DND-41 (cell line): ENCODE data around the gene PVALEF.

Source experiments
- ATAC-seq: fragments of 200-7000 bp; cut with Tn5 transposase; 3 replicates; pipeline ENCODE4 v1.9.1; 2021; ENCODE audit warnings: low read depth; ENCODE audit not compliant: insufficient read depth
- DNase-seq: peaks from one replicate; pipeline ENCODE4 v3.0.0-alpha.2; 2020
- H2AFZ ChIP-seq: 2 replicates; pipeline ENCODE4 v1.6.0; 2012; ENCODE audit warnings: low read depth, low read length
- H3K27ac ChIP-seq: 2 replicates; pipeline ENCODE4 v1.5.1; 2012; ENCODE audit warnings: low read length, inconsistent platforms
- H3K27me3 ChIP-seq: fragments of 200-600 bp; sonication (generic); 2 replicates; pipeline ENCODE4 v1.6.0; 2012; ENCODE audit warnings: low read length, mild to moderate bottlenecking, inconsistent platforms; ENCODE audit not compliant: insufficient read depth, poor library complexity
- H3K36me3 ChIP-seq: 2 replicates; pipeline ENCODE4 v1.5.1; 2012; ENCODE audit warnings: low read length, inconsistent platforms; ENCODE audit not compliant: insufficient read depth
- H3K4me1 ChIP-seq: 2 replicates; pipeline ENCODE4 v1.5.1; 2012; ENCODE audit warnings: mild to moderate bottlenecking, low read length; ENCODE audit not compliant: insufficient read depth
- H3K4me2 ChIP-seq: 2 replicates; pipeline ENCODE4 v1.6.0; 2012; ENCODE audit warnings: mild to moderate bottlenecking, moderate library complexity, low read length, inconsistent platforms; ENCODE audit not compliant: insufficient read depth
- H3K4me3 ChIP-seq, 2 experiments: fragments of 200-600 bp in 1 of 2; shearing (Covaris generic) in 1 of 2; 2 replicates each; pipeline ENCODE4 v1.5.1; 2012 to 2016; ENCODE audit warnings: inconsistent platforms in 2 of 2, low read length in 2 of 2, mild to moderate bottlenecking in 2 of 2, low read depth in 1 of 2, moderate library complexity in 1 of 2
- H3K79me2 ChIP-seq: 2 replicates; pipeline ENCODE4 v1.6.0; 2012; ENCODE audit warnings: low read length, inconsistent platforms; ENCODE audit not compliant: insufficient read depth
- H3K9ac ChIP-seq: 2 replicates; pipeline ENCODE4 v1.6.0; 2012; ENCODE audit warnings: low read depth, mild to moderate bottlenecking, inconsistent platforms, low read length, moderate library complexity
- H3K9me3 ChIP-seq: 2 replicates; pipeline ENCODE4 v1.5.1; 2012; ENCODE audit warnings: low read length, moderate library complexity, mild to moderate bottlenecking, inconsistent platforms; ENCODE audit not compliant: insufficient read depth, severe bottlenecking
- H4K20me1 ChIP-seq: 2 replicates; pipeline ENCODE4 v1.6.0; 2012; ENCODE audit warnings: low read length; ENCODE audit not compliant: insufficient read depth
- EZH2 ChIP-seq: IDR thresholded peaks from 3 replicates; pipeline ENCODE4 v1.6.1; 2012; ENCODE audit warnings: borderline replicate concordance, low read depth, mild to moderate bottlenecking, moderate library complexity, low read length, inconsistent platforms; ENCODE audit not compliant: severe bottlenecking
- TF ChIP-seq, protein P1 (sequence below): IDR thresholded peaks from 2 replicates; pipeline ENCODE4 v1.5.1; 2012; ENCODE audit warnings: borderline replicate concordance, low read length, moderate library complexity, mild to moderate bottlenecking; ENCODE audit not compliant: poor library complexity, severe bottlenecking; ENCODE audit errors: extremely low read depth

The PVALEF gene

GRCh38 chr17:81231121-81231645, 65.9 kb downstream of the PVALEF start:
- Histone ChIP-seq H2AFZ (no peak overlapping the region), H3K36me3 (peaks cover 64% of the 10 kb centered on the region), H3K27me3 (no peaks in the 10 kb centered on the region), H3K4me2 (no peak overlapping the region), H3K4me1 (peaks cover 3% of the 10 kb centered on the region; the same call in 1 of the 2 replicates), H3K27ac (no peak overlapping the region), H3K4me3 (no peak overlapping the region), H3K9me3 (no peaks in the 10 kb centered on the region), H3K9ac (no peak overlapping the region), H3K79me2 (peaks cover 14% of the 10 kb centered on the region), H4K20me1 (peaks cover 20% of the 10 kb centered on the region)
- TF ChIP-seq, protein P1, sequence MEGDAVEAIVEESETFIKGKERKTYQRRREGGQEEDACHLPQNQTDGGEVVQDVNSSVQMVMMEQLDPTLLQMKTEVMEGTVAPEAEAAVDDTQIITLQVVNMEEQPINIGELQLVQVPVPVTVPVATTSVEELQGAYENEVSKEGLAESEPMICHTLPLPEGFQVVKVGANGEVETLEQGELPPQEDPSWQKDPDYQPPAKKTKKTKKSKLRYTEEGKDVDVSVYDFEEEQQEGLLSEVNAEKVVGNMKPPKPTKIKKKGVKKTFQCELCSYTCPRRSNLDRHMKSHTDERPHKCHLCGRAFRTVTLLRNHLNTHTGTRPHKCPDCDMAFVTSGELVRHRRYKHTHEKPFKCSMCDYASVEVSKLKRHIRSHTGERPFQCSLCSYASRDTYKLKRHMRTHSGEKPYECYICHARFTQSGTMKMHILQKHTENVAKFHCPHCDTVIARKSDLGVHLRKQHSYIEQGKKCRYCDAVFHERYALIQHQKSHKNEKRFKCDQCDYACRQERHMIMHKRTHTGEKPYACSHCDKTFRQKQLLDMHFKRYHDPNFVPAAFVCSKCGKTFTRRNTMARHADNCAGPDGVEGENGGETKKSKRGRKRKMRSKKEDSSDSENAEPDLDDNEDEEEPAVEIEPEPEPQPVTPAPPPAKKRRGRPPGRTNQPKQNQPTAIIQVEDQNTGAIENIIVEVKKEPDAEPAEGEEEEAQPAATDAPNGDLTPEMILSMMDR: no peak
- no peak for TF ChIP-seq EZH2
- DNase-seq: no peak
- no peak for ATAC-seq

DNA sequence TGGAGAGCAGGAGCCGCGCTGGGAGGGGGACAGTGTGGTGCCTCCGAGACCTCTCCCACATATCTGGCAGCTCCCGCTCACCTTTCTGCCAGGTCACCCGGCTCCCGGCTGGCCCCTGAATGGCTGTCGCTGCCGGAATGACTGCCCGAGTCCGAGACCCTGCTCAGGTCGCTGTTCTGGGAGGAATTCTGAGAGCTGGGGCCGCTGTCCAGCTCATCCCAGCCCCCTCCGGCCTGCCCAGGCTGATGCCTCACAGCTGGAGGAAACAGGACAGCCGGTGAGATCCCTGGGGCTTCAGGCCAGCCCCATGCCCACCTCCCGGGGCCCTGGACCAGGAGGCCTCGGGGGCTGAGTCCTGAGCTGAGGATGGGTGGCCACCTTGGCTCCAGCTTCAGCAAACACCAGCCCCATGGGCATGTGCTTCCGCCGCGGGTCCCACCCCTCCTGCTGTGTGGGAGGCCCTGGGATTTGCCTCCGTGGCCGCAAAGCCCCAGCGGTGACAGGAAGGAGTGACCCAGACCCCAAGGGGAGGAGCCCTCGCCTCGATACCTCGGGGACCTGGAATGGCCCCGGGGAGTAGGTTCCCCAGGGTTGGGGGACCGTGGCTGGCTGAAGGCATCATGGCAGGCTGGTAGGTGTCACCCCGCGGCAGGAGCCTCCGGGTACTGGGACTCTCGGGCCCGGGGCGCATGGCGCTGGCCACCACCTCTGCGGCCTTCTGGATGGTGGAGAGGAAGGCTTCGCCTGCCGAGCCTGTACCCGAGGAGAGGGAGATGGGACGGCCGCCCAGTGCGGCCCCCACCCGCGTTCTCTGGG, 66.7 kb downstream of the PVALEF start:
- H3K36me3 ChIP-seq: peaks cover 65% of the 10 kb centered on the region
- H4K20me1 ChIP-seq: peaks cover 23% of the 10 kb centered on the region
- no peak for DNase-seq
- no peak overlapping the region for H2AFZ ChIP-seq
- peaks cover 22% of the 10 kb centered on the region for H3K79me2 ChIP-seq
- H3K4me2 ChIP-seq: no peak overlapping the region
- H3K27ac ChIP-seq: no peak overlapping the region
- H3K4me3 ChIP-seq: no peak overlapping the region
- H3K4me1 ChIP-seq: peaks cover 11% of the 10 kb centered on the region
- ATAC-seq: no peak
- TF ChIP-seq, protein P1: no peak
- TF ChIP-seq EZH2: no peak
- no peaks in the 10 kb centered on the region for H3K27me3 ChIP-seq
- H3K9me3 ChIP-seq: no peaks in the 10 kb centered on the region
- H3K9ac ChIP-seq: no peak overlapping the region
